RWPE2 (cell line): ENCODE measurements around the gene TOR3A.

Experiments used
- ATAC-seq: fragments of 200-7000 bp; cut with Tn5 transposase; 3 replicates; pipeline ENCODE4 v1.9.1; 2021; ENCODE audit warnings: low read depth
- DNase-seq: peaks from one replicate; pipeline ENCODE4 v3.0.0-alpha.2; 2020; ENCODE audit warnings: low spot score
- H3K27ac ChIP-seq: fragments of 450-650 bp; 2 replicates; pipeline ENCODE4 v1.5.1; 2017; ENCODE audit warnings: mild to moderate bottlenecking; ENCODE audit not compliant: poor library complexity, severe bottlenecking
- H3K27me3 ChIP-seq: fragments of 250-450 bp; sonication (Bioruptor Pico); 2 replicates; pipeline ENCODE4 v1.5.1; 2021; ENCODE audit warnings: mild to moderate bottlenecking, moderate library complexity; ENCODE audit not compliant: insufficient read depth, poor library complexity, severe bottlenecking
- H3K36me3 ChIP-seq: fragments of 250-450 bp; sonication (Bioruptor Pico); 2 replicates; pipeline ENCODE4 v1.5.1; 2020; ENCODE audit warnings: low read depth, mild to moderate bottlenecking, moderate library complexity
- H3K4me1 ChIP-seq: fragments of 250-450 bp; sonication (Bioruptor Pico); 2 replicates; pipeline ENCODE4 v1.5.1; 2021; ENCODE audit warnings: mild to moderate bottlenecking, moderate library complexity; ENCODE audit not compliant: insufficient read depth, poor library complexity, severe bottlenecking
- H3K4me3 ChIP-seq: fragments of 250-450 bp; sonication (Bioruptor Pico); 2 replicates; pipeline ENCODE4 v1.5.1; 2021; ENCODE audit warnings: mild to moderate bottlenecking, moderate library complexity; ENCODE audit not compliant: severe bottlenecking
- H3K9me3 ChIP-seq: fragments of 250-450 bp; sonication (Bioruptor Pico); 2 replicates; pipeline ENCODE4 v1.5.1; 2021; ENCODE audit warnings: mild to moderate bottlenecking, moderate library complexity; ENCODE audit not compliant: severe bottlenecking
- TF ChIP-seq, protein P1 (sequence below): fragments of 450-650 bp; IDR thresholded peaks from one replicate; pipeline ENCODE4 v1.5.1; 2017; ENCODE audit warnings: mild to moderate bottlenecking, moderate library complexity; ENCODE audit not compliant: poor library complexity, severe bottlenecking

The TOR3A gene

DNA sequence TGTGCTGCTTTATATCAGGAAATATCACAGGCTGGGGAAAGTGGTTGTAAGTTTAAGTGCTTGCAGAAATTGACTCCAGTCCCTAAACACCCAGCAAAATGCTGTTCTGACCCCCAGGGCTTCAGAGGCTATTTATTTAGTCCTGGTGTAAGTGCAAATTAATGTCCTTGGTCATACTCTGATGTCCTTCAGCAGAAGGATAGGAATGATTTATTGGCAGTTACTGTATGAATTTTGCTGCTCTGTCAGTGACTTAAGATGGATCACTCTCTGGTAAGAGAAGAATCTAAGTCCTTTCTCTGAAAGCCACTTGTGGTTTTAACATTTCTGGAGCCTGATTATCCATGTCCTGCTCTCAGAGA, 34.3 kb upstream of the TOR3A start:
- H3K27ac ChIP-seq = no peak overlapping the region
- H3K4me1 ChIP-seq = no peaks in the 10 kb centered on the region
- H3K9me3 ChIP-seq = peaks cover 1% of the 10 kb centered on the region
- no peak overlapping the region for H3K4me3 ChIP-seq
- DNase-seq (no peak), ATAC-seq (no peak)
- no peaks in the 10 kb centered on the region for H3K36me3 ChIP-seq
- TF ChIP-seq, protein P1, sequence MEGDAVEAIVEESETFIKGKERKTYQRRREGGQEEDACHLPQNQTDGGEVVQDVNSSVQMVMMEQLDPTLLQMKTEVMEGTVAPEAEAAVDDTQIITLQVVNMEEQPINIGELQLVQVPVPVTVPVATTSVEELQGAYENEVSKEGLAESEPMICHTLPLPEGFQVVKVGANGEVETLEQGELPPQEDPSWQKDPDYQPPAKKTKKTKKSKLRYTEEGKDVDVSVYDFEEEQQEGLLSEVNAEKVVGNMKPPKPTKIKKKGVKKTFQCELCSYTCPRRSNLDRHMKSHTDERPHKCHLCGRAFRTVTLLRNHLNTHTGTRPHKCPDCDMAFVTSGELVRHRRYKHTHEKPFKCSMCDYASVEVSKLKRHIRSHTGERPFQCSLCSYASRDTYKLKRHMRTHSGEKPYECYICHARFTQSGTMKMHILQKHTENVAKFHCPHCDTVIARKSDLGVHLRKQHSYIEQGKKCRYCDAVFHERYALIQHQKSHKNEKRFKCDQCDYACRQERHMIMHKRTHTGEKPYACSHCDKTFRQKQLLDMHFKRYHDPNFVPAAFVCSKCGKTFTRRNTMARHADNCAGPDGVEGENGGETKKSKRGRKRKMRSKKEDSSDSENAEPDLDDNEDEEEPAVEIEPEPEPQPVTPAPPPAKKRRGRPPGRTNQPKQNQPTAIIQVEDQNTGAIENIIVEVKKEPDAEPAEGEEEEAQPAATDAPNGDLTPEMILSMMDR = no peak
- no peaks in the 10 kb centered on the region for H3K27me3 ChIP-seq

DNA sequence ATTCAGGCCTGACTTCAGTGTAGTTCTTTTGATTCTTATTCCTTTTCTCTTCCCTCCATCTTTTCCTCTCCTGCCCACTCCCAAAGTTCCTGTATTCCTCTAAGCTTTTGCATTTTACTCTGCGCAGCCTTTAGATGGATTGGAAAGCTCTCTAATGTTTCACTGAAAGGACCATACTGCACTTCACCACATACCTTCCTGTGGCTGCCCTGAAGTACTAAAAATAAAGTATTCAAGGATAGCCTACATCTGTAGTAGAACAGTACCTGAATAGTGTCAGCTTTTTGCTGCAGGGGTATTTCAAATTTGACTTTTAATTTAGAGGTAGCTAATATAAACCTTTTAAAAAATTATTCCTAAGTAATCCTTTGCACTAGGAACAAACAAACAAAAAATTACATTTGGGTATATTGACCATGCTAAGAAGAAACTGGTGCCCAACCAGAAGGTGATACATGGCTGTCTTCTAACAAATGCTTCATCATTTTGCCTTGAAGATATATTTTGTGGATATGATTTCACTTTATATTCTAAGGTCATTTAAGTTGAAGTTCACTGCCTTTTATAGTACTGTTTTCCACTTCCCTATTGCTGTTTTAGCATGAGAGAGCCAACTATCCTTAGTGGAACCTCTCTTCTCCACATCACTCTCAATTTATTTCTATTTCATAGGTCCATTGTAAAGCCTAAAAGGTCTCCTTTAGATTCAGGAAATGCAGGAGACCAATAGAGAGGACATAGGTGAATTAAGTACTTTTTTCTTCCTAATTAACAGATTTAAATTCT, 33.3 kb upstream of the TOR3A start:
- TF ChIP-seq, protein P1 = no peak

DNA sequence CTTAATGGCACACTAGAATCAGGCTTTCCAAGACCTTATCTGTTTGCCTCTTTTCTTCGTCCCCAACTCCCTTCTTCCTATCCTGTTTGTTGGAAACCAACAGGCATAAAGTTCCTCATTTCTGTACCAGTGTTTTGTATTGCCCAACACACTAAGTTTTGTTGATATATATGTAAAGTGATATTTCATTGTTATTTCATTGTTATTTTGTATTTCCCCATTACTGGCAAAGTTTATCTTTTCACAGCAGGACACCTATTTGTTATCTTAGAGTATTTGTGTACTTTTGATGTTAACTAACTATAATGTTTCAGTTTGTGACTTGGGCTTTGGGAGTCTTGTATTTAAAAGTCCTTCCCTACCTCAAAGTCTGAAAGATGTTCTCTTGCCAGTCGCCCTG, 29.1 kb upstream of the TOR3A start:
- H3K36me3 ChIP-seq = peaks cover 6% of the 10 kb centered on the region; the same call in 1 of the 2 replicates
- TF ChIP-seq, protein P1 = no peak
- H3K4me3 ChIP-seq = no peak overlapping the region
- ATAC-seq = no peak
- H3K27ac ChIP-seq = no peak overlapping the region
- H3K4me1 ChIP-seq = no peaks in the 10 kb centered on the region
- H3K27me3 ChIP-seq = no peaks in the 10 kb centered on the region
- H3K9me3 ChIP-seq = no peaks in the 10 kb centered on the region
- DNase-seq = no peak

More for the DNA sequence above, 33.3 kb upstream of the TOR3A start:
- H3K9me3 ChIP-seq = peaks cover 1% of the 10 kb centered on the region
- no peak for DNase-seq
- no peak for ATAC-seq
- H3K27ac ChIP-seq = no peak overlapping the region
- H3K27me3 ChIP-seq = no peaks in the 10 kb centered on the region
- H3K4me1 ChIP-seq = no peaks in the 10 kb centered on the region
- H3K36me3 ChIP-seq = no peaks in the 10 kb centered on the region
- H3K4me3 ChIP-seq = no peak overlapping the region

DNA sequence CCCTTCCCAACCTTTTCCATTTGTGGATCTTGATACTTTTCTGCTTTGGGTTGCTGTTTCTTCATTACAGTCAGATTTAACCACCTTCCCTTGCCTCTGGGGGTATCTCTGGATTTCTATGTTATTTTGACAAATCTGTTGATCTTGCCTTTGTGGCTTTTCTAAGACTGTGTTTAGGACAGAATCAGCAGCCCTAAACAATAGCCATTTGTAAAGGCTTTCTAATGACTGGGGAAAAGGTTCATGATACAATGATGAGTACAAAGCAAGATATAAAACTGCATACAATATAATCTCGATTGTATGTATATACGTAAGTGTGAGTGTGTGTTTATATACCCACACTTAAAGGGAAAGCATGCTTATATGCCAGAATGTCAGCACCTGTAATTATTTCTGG, 28.4 kb upstream of the TOR3A start:
- TF ChIP-seq, protein P1 = no peak
- H3K9me3 ChIP-seq = no peaks in the 10 kb centered on the region
- H3K36me3 ChIP-seq = peaks cover 6% of the 10 kb centered on the region; the same call in 1 of the 2 replicates
- ATAC-seq (no peak), DNase-seq (no peak)
- H3K27ac ChIP-seq = no peak overlapping the region
- H3K4me1 ChIP-seq = peaks cover 1% of the 10 kb centered on the region
- no peaks in the 10 kb centered on the region for H3K27me3 ChIP-seq
- H3K4me3 ChIP-seq = no peak overlapping the region

DNA sequence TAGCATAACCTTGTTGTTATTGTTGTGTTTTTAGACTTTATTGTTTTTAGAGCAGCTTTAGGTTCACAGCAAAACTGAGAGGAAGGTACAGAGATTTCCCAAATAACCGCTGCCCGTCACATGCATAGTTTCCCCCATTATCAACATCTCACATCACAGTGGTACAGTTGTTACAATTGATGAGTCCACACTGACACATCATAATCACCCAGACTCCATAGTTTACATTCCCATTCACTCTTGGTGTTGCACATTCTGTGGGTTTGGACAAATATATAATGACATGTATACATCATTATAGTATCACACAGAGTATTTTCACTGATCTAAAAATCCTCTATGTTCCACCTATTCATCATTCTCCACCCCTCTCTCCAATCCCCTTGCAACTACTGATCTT, 25.9 kb upstream of the TOR3A start:
- H3K36me3 ChIP-seq = peaks cover 11% of the 10 kb centered on the region; the same call in 1 of the 2 replicates

More for the DNA sequence above, 25.9 kb upstream of the TOR3A start:
- TF ChIP-seq, protein P1 = no peak
- DNase-seq (no peak), ATAC-seq (no peak)
- Histone ChIP-seq H3K27ac (no peak overlapping the region), H3K9me3 (no peaks in the 10 kb centered on the region), H3K4me1 (peaks cover 3% of the 10 kb centered on the region), H3K27me3 (no peaks in the 10 kb centered on the region), H3K4me3 (no peak overlapping the region)
